Stimulated activated CD8-positive, alpha-beta memory T cell treated with anti-CD3 and anti-CD28 coated beads, Interleukin-12 subunit alpha, Interleukin-12 subunit beta, amount 100 ng/mL, for 24 hours (primary cell): ENCODE results near the gene ACKR3.

ENCODE experiments used
- DNase-seq: peaks from one replicate; pipeline ENCODE4 v3.0.0-alpha.2; 2020; ENCODE audit errors: extremely low read depth

Gene ACKR3

GRCh38 chr2:236608710-236609109, 39.1 kb downstream of the ACKR3 start:
- no peak for DNase-seq

- no peak for DNase-seq
These were observed 41.6 kb downstream of the ACKR3 start for GRCh38 chr2:236610991-236611821.

- no peak for DNase-seq
These were observed 43.1 kb downstream of the ACKR3 start for GRCh38 chr2:236612737-236613136.

GRCh38 chr2:236613612-236614011, 44.0 kb downstream of the ACKR3 start:
- no peak for DNase-seq

- DNase-seq, result no peak
These were observed 44.9 kb downstream of the ACKR3 start for GRCh38 chr2:236614551-236614950.

- no peak for DNase-seq
These were observed 46.4 kb downstream of the ACKR3 start for GRCh38 chr2:236616031-236616430.

GRCh38 chr2:236616624-236617023, 47.0 kb downstream of the ACKR3 start:
- DNase-seq, result no peak

GRCh38 chr2:236617221-236617737, 47.7 kb downstream of the ACKR3 start:
- DNase-seq, result no peak

- no peak for DNase-seq
These were observed 48.2 kb downstream of the ACKR3 start for GRCh38 chr2:236617796-236618195.

- DNase-seq, result no peak
These were observed 48.7 kb downstream of the ACKR3 start for GRCh38 chr2:236618370-236618769.

GRCh38 chr2:236619910-236620612, 50.4 kb downstream of the ACKR3 start:
- DNase-seq, result no peak

- no peak for DNase-seq
These were observed 52.2 kb downstream of the ACKR3 start for GRCh38 chr2:236621786-236622185.

GRCh38 chr2:236622201-236622600, 52.6 kb downstream of the ACKR3 start:
- DNase-seq, result no peak

GRCh38 chr2:236622660-236623059, 53.0 kb downstream of the ACKR3 start:
- no peak for DNase-seq

- DNase-seq, result no peak
These were observed 54.2 kb downstream of the ACKR3 start for GRCh38 chr2:236623816-236624215.

GRCh38 chr2:236625156-236625690, 55.6 kb downstream of the ACKR3 start:
- DNase-seq, result no peak

GRCh38 chr2:236626391-236627150, 56.9 kb downstream of the ACKR3 start:
- DNase-seq, result no peak

GRCh38 chr2:236627193-236627592, 57.6 kb downstream of the ACKR3 start:
- no peak for DNase-seq

- no peak for DNase-seq
These were observed 58.2 kb downstream of the ACKR3 start for GRCh38 chr2:236627841-236628240.

- no peak for DNase-seq
These were observed 58.8 kb downstream of the ACKR3 start for GRCh38 chr2:236628256-236628901.

GRCh38 chr2:236628981-236629605, 59.5 kb downstream of the ACKR3 start:
- no peak for DNase-seq
